ENCODE measurements around the gene NDE1.

Gene NDE1

GRCh38 chr16:15766918-15767317 is 116.9 kb downstream of the NDE1 start:
- DNase-seq (ENCODE audit: low spot score): no peak
- in situ Hi-C loops (cut with MboI; ENCODE audit: low sequenced_read_pairs, unreplicated experiment): no loop called here
- TF ChIP-seq CTCF (IDR thresholded peaks at IDR 0.05; ENCODE audit: borderline replicate concordance, control extremely low read depth, extremely low read depth, insufficient read depth, missing control alignments): no peak

GRCh38 chr16:15768201-15768600 is 118.2 kb downstream of the NDE1 start:
- no peak for TF ChIP-seq CTCF (IDR thresholded peaks at IDR 0.05; ENCODE audit: borderline replicate concordance, control extremely low read depth, extremely low read depth, insufficient read depth, missing control alignments)
- in situ Hi-C loops (cut with MboI; ENCODE audit: low sequenced_read_pairs, unreplicated experiment): no loop called here
- no peak for DNase-seq (ENCODE audit: low spot score)

GRCh38 chr16:15769239-15769638 is 119.2 kb downstream of the NDE1 start:
- DNase-seq (ENCODE audit: low spot score): no peak
- in situ Hi-C loops (cut with MboI; ENCODE audit: low sequenced_read_pairs, unreplicated experiment): no loop called here
- no peak for TF ChIP-seq CTCF (IDR thresholded peaks at IDR 0.05; ENCODE audit: borderline replicate concordance, control extremely low read depth, extremely low read depth, insufficient read depth, missing control alignments)

- DNase-seq (ENCODE audit: low spot score): no peak
- in situ Hi-C loops (cut with MboI; ENCODE audit: low sequenced_read_pairs, unreplicated experiment): loop anchor here (10.0 kb wide), 2 partner anchors 365 to 425 kb away; no protein-coding TSS in a partner anchor
Measured at GRCh38 chr16:15770107-15770506, 120.1 kb downstream of the NDE1 start.

GRCh38 chr16:15770512-15770911 is 120.5 kb downstream of the NDE1 start:
- no peak for DNase-seq (ENCODE audit: low spot score)
- no peak for TF ChIP-seq CTCF (IDR thresholded peaks at IDR 0.05; ENCODE audit: borderline replicate concordance, control extremely low read depth, extremely low read depth, insufficient read depth, missing control alignments)
- in situ Hi-C loops (cut with MboI; ENCODE audit: low sequenced_read_pairs, unreplicated experiment): loop anchor here (10.0 kb wide), 2 partner anchors 364 to 424 kb away; no protein-coding TSS in a partner anchor

More at GRCh38 chr16:15770107-15770506, 120.1 kb downstream of the NDE1 start:
- TF ChIP-seq CTCF (IDR thresholded peaks at IDR 0.05; ENCODE audit: borderline replicate concordance, control extremely low read depth, extremely low read depth, insufficient read depth, missing control alignments): no peak

- in situ Hi-C loops (cut with MboI; ENCODE audit: low sequenced_read_pairs, unreplicated experiment): loop anchor here (10.0 kb wide), 2 partner anchors 363 to 423 kb away; no protein-coding TSS in a partner anchor
- no peak for TF ChIP-seq CTCF (IDR thresholded peaks at IDR 0.05; ENCODE audit: borderline replicate concordance, control extremely low read depth, extremely low read depth, insufficient read depth, missing control alignments)
Measured at GRCh38 chr16:15771694-15772093, 121.6 kb downstream of the NDE1 start.

More at GRCh38 chr16:15771694-15772093, 121.6 kb downstream of the NDE1 start:
- DNase-seq (ENCODE audit: low spot score): no peak

All from GM13976 (cell line).